ENCODE results near the gene ATP8B3.

Gene ATP8B3

GRCh38 chr19:1854039-1854541, 42.0 kb upstream of the ATP8B3 start:
- no peak overlapping the region for H3K4me3 ChIP-seq (ENCODE audit: low read length)
- no peak for DNase-seq (ENCODE audit: low read depth)

GRCh38 chr19:1853295-1854038, 41.4 kb upstream of the ATP8B3 start:
- peak; percentile 92 for TF ChIP-seq CTCF (conservative IDR thresholded peaks at IDR 0.05; ENCODE audit: low read depth, low read length)
- no peak overlapping the region for H3K4me3 ChIP-seq (ENCODE audit: low read length)
- DNase-seq (ENCODE audit: low read depth) = no peak

More at GRCh38 chr19:1854039-1854541, 42.0 kb upstream of the ATP8B3 start:
- TF ChIP-seq CTCF (conservative IDR thresholded peaks at IDR 0.05; ENCODE audit: low read depth, low read length) = no peak

GRCh38 chr19:1852581-1853128, 40.6 kb upstream of the ATP8B3 start:
- no peak for DNase-seq (ENCODE audit: low read depth)
- no peak for TF ChIP-seq CTCF (conservative IDR thresholded peaks at IDR 0.05; ENCODE audit: low read depth, low read length)
- H3K4me3 ChIP-seq (ENCODE audit: low read length) = no peak overlapping the region

- TF ChIP-seq CTCF (conservative IDR thresholded peaks at IDR 0.05; ENCODE audit: low read depth, low read length) = no peak
- H3K4me3 ChIP-seq (ENCODE audit: low read length) = no peak overlapping the region
- DNase-seq (ENCODE audit: low read depth) = no peak
Observed at GRCh38 chr19:1851654-1852580, 39.8 kb upstream of the ATP8B3 start.

GRCh38 chr19:1850809-1851653, 39.0 kb upstream of the ATP8B3 start:
- DNase-seq (ENCODE audit: low read depth) = no peak
- TF ChIP-seq CTCF (conservative IDR thresholded peaks at IDR 0.05; ENCODE audit: low read depth, low read length) = peak; percentile 15
- no peak overlapping the region for H3K4me3 ChIP-seq (ENCODE audit: low read length)

GRCh38 chr19:1849886-1850398, 37.9 kb upstream of the ATP8B3 start:
- TF ChIP-seq CTCF (conservative IDR thresholded peaks at IDR 0.05; ENCODE audit: low read depth, low read length) = no peak
- DNase-seq (ENCODE audit: low read depth) = no peak
- no peak overlapping the region for H3K4me3 ChIP-seq (ENCODE audit: low read length)
